Activated B cell treated with CpG ODN at 0.5 μM for 24 hours (primary cell): ENCODE data around the gene TMPRSS11A. TPM values are rescaled to one million over a fixed set of nuclear protein-coding genes. Genes with fewer than 3 reads are reported as not detected.

ENCODE experiments used
- ATAC-seq: fragments of 200-7000 bp; cut with Tn5 transposase; one replicate; pipeline ENCODE4 v1.10.0; 2021; ENCODE audit warnings: low read depth, mild to moderate bottlenecking, moderate library complexity
- CTCF ChIA-PET: fragments of 350-600 bp; sonication (Branson Sonifier 250); formaldehyde crosslinking; loops from one replicate; lab custom pipeline; 2021; ENCODE audit warnings: antibody characterized with exemption; lab: Charles Lee
- POLR2A ChIA-PET: fragments of 350-600 bp; sonication (Branson Sonifier 250); formaldehyde crosslinking; loops from one replicate; lab custom pipeline; 2021; ENCODE audit warnings: antibody characterized with exemption; lab: Charles Lee
- DNase-seq: peaks from one replicate; pipeline ENCODE4 v3.0.0; 2022
- H3K27ac Mint-ChIP-seq: one replicate; pipeline ENCODE4 v1.8.0; 2020; ENCODE audit warnings: mixed read lengths
- H3K27me3 Mint-ChIP-seq: one replicate; pipeline ENCODE4 v1.8.0; 2021; ENCODE audit warnings: mixed read lengths
- H3K36me3 Mint-ChIP-seq: one replicate; pipeline ENCODE4 v1.8.0; 2021; ENCODE audit warnings: low read depth, mixed read lengths
- H3K4me1 Mint-ChIP-seq: one replicate; pipeline ENCODE4 v1.8.0; 2021; ENCODE audit warnings: mixed read lengths
- H3K4me3 Mint-ChIP-seq: one replicate; pipeline ENCODE4 v1.8.0; 2020; ENCODE audit warnings: mild to moderate bottlenecking, mixed read lengths
- H3K9me3 Mint-ChIP-seq: one replicate; pipeline ENCODE4 v1.8.0; 2020; ENCODE audit warnings: mixed read lengths
- CTCF ChIP-seq: fragments of 200-600 bp; IDR thresholded peaks from one replicate; pipeline ENCODE4 v1.8.0; 2022; ENCODE audit warnings: antibody characterized with exemption, mild to moderate bottlenecking
- intact Hi-C: fragments of 100-400 bp; cut with micrococcal nuclease; formaldehyde crosslinking; loops from one replicate; pipeline ENCODE4 v1.15.1; 2024
- total RNA-seq: library from RNA; stranded (reverse); gene quantifications from 2 replicates; pipeline ENCODE4 v1.2.3, GENCODE V29; 2022

TMPRSS11A gene
- total RNA-seq, 1 donor from 2014 or later: not detected

- ChIA-PET CTCF (no interaction called here), POLR2A (no interaction called here)
- DNase-seq (no peak), ATAC-seq (no peak)
- no peak for TF ChIP-seq CTCF
- H3K4me3 Mint-ChIP-seq: no peak overlapping the region
- H3K27ac Mint-ChIP-seq: no peak overlapping the region
- H3K9me3 Mint-ChIP-seq: peaks cover under 1% of the 10 kb centered on the region
- H3K27me3 Mint-ChIP-seq: peaks cover 2% of the 10 kb centered on the region
- no peaks in the 10 kb centered on the region for H3K4me1 Mint-ChIP-seq
- H3K36me3 Mint-ChIP-seq: no peaks in the 10 kb centered on the region
- intact Hi-C loops: no loop called here
Measured at GRCh38 chr4:67933038-67933437, 30.3 kb downstream of the TMPRSS11A start.

GRCh38 chr4:67931256-67931655, 32.0 kb downstream of the TMPRSS11A start:
- ATAC-seq (no peak), DNase-seq (no peak)
- Mint-ChIP-seq H3K9me3 (no peaks in the 10 kb centered on the region), H3K36me3 (no peaks in the 10 kb centered on the region), H3K4me1 (no peaks in the 10 kb centered on the region), H3K4me3 (no peak overlapping the region), H3K27ac (no peak overlapping the region), H3K27me3 (peaks cover 2% of the 10 kb centered on the region)
- intact Hi-C loops: no loop called here
- CTCF ChIA-PET: no interaction called here
- no peak for TF ChIP-seq CTCF
- POLR2A ChIA-PET: no interaction called here

GRCh38 chr4:67929426-67929825, 33.9 kb downstream of the TMPRSS11A start:
- no peak for DNase-seq
- ATAC-seq: no peak
- no peak for TF ChIP-seq CTCF
- ChIA-PET CTCF (no interaction called here), POLR2A (no interaction called here)
- H3K36me3 Mint-ChIP-seq: no peaks in the 10 kb centered on the region
- H3K27me3 Mint-ChIP-seq: peaks cover 2% of the 10 kb centered on the region
- intact Hi-C loops: no loop called here
- peaks cover 2% of the 10 kb centered on the region for H3K9me3 Mint-ChIP-seq
- no peaks in the 10 kb centered on the region for H3K4me1 Mint-ChIP-seq
- H3K27ac Mint-ChIP-seq: no peak overlapping the region
- no peak overlapping the region for H3K4me3 Mint-ChIP-seq

- TF ChIP-seq CTCF: no peak
- H3K4me1 Mint-ChIP-seq: no peaks in the 10 kb centered on the region
- intact Hi-C loops: no loop called here
- ChIA-PET POLR2A (no interaction called here), CTCF (no interaction called here)
- no peak overlapping the region for H3K27ac Mint-ChIP-seq
- DNase-seq: no peak
- no peaks in the 10 kb centered on the region for H3K36me3 Mint-ChIP-seq
- H3K9me3 Mint-ChIP-seq: peaks cover 7% of the 10 kb centered on the region
- H3K27me3 Mint-ChIP-seq: peaks cover 2% of the 10 kb centered on the region
- no peak overlapping the region for H3K4me3 Mint-ChIP-seq
- ATAC-seq: no peak
Measured at GRCh38 chr4:67928546-67928945, 34.7 kb downstream of the TMPRSS11A start.

GRCh38 chr4:67927251-67927650, 36.0 kb downstream of the TMPRSS11A start:
- Mint-ChIP-seq H3K4me1 (no peaks in the 10 kb centered on the region), H3K36me3 (no peaks in the 10 kb centered on the region), H3K9me3 (peaks cover 7% of the 10 kb centered on the region), H3K27me3 (peaks cover 2% of the 10 kb centered on the region), H3K4me3 (no peak overlapping the region), H3K27ac (no peak overlapping the region)
- DNase-seq (no peak), ATAC-seq (no peak)
- intact Hi-C loops: no loop called here
- POLR2A ChIA-PET: no interaction called here
- no peak for TF ChIP-seq CTCF
- CTCF ChIA-PET: interaction anchor here (1.0 kb wide), 1 partner anchor 16 kb away, joined by 3 read pairs; no protein-coding TSS in a partner anchor
